IMR-90 (cell line): ENCODE data around the gene TENM3. TPM values are rescaled to one million over a fixed set of nuclear protein-coding genes. Genes with fewer than 3 reads are reported as not detected.

ENCODE experiments used
- ATAC-seq: fragments of 200-7000 bp; cut with Tn5 transposase; 2 replicates; pipeline ENCODE4 v1.9.1; 2020; ENCODE audit warnings: low read depth, mild to moderate bottlenecking, moderate library complexity
- BruUV-seq: library from RNA; stranded (reverse); fragments of 400-500 nt; replicated peaks from 2 replicates; lab custom pipeline; 2021; lab: Mats Ljungman, UMichigan
- CTCF ChIA-PET: fragments of 300-600 bp; formaldehyde crosslinking; extraction: SDS; loops from one replicate; lab custom pipeline; 2021; ENCODE audit warnings: antibody characterized with exemption; lab: Yijun Ruan, JAX
- POLR2A ChIA-PET: fragments of 300-600 bp; sonication (Branson Sonifier 250); formaldehyde crosslinking; loops from one replicate; lab custom pipeline; 2022; ENCODE audit warnings: antibody characterized with exemption; ENCODE audit not compliant: unreplicated experiment; lab: Charles Lee
- DNase-seq: peaks from one replicate; pipeline ENCODE4 v3.0.0; 2013
- H2AFZ ChIP-seq: replicated peaks from 2 replicates; pipeline ENCODE3; 2013; ENCODE audit warnings: low read length, mild to moderate bottlenecking; ENCODE audit not compliant: poor library complexity
- H2AK5ac ChIP-seq: 2 replicates; pipeline ENCODE4 v1.6.1; 2013; ENCODE audit warnings: low read depth, low read length, inconsistent platforms
- H2AK9ac ChIP-seq: replicated peaks from 2 replicates; pipeline ENCODE3; 2013; ENCODE audit warnings: mild to moderate bottlenecking, low read depth, low read length, moderate library complexity; ENCODE audit not compliant: poor library complexity
- H2BK120ac ChIP-seq: 2 replicates; pipeline ENCODE4 v1.6.1; 2013; ENCODE audit warnings: low read depth, low read length, inconsistent platforms
- H2BK15ac ChIP-seq: 3 replicates; pipeline ENCODE4 v1.6.1; 2013; ENCODE audit warnings: low read depth, low read length, inconsistent platforms
- H2BK20ac ChIP-seq: 2 replicates; pipeline ENCODE4 v1.6.1; 2013; ENCODE audit warnings: low read depth, mild to moderate bottlenecking, inconsistent platforms, low read length, moderate library complexity
- H2BK5ac ChIP-seq: 2 replicates; pipeline ENCODE4 v1.6.1; 2013; ENCODE audit warnings: mild to moderate bottlenecking, low read depth, low read length, inconsistent platforms; ENCODE audit not compliant: poor library complexity, severe bottlenecking
- H3K14ac ChIP-seq: replicated peaks from 2 replicates; pipeline ENCODE4 v1.6.1; 2013; ENCODE audit warnings: low read depth, low read length, inconsistent platforms
- H3K18ac ChIP-seq: 2 replicates; pipeline ENCODE4 v1.6.1; 2013; ENCODE audit warnings: low read depth, low read length, control low read depth
- H3K23ac ChIP-seq: 2 replicates; pipeline ENCODE4 v1.6.1; 2013; ENCODE audit warnings: low read depth, low read length, inconsistent platforms
- H3K27ac ChIP-seq: 2 replicates; pipeline ENCODE4 v1.5.1; 2013; ENCODE audit warnings: mild to moderate bottlenecking, control low read depth, low read length; ENCODE audit not compliant: insufficient read depth
- H3K27me3 ChIP-seq: 2 replicates; pipeline ENCODE4 v1.6.1; 2013; ENCODE audit warnings: low read length; ENCODE audit not compliant: control insufficient read depth, insufficient read depth
- H3K36me3 ChIP-seq: 2 replicates; pipeline ENCODE4 v1.6.1; 2013; ENCODE audit warnings: low read length, mixed read lengths; ENCODE audit not compliant: control insufficient read depth, insufficient read depth
- H3K4ac ChIP-seq: 2 replicates; pipeline ENCODE4 v1.6.1; 2013; ENCODE audit warnings: low read depth, low read length, inconsistent platforms
- H3K4me1 ChIP-seq: 2 replicates; pipeline ENCODE4 v1.6.1; 2013; ENCODE audit warnings: low read length, mixed read lengths; ENCODE audit not compliant: control insufficient read depth, insufficient read depth
- H3K4me2 ChIP-seq: 2 replicates; pipeline ENCODE4 v1.6.1; 2013; ENCODE audit warnings: low read depth, mild to moderate bottlenecking, control low read depth, low read length, moderate library complexity
- H3K4me3 ChIP-seq: 2 replicates; pipeline ENCODE4 v1.5.1; 2013; ENCODE audit warnings: low read depth, mild to moderate bottlenecking, control low read depth, low read length, moderate library complexity; ENCODE audit not compliant: insufficient read depth
- H3K56ac ChIP-seq: 2 replicates; pipeline ENCODE4 v1.6.1; 2013; ENCODE audit warnings: low read length, inconsistent platforms; ENCODE audit not compliant: insufficient read depth; ENCODE audit errors: extremely low read depth
- H3K79me1 ChIP-seq, 2 experiments: 2 replicates each; pipeline ENCODE4 v1.6.1; 2013; ENCODE audit warnings: low read length in 2 of 2, inconsistent platforms in 1 of 2, low read depth in 1 of 2
- H3K9ac ChIP-seq: 2 replicates; pipeline ENCODE4 v1.6.1; 2013; ENCODE audit warnings: low read depth, low read length, control low read depth
- H3K9me1 ChIP-seq: 2 replicates; pipeline ENCODE4 v1.6.1; 2013; ENCODE audit warnings: low read length, inconsistent platforms; ENCODE audit not compliant: insufficient read depth
- H3K9me3 ChIP-seq: 2 replicates; pipeline ENCODE4 v1.6.1; 2013; ENCODE audit warnings: low read length; ENCODE audit not compliant: control insufficient read depth, insufficient read depth
- H4K20me1 ChIP-seq: 2 replicates; pipeline ENCODE4 v1.6.1; 2013; ENCODE audit warnings: low read length, inconsistent platforms; ENCODE audit not compliant: insufficient read depth
- H4K5ac ChIP-seq: 2 replicates; pipeline ENCODE4 v1.6.1; 2013; ENCODE audit warnings: mild to moderate bottlenecking, low read depth, low read length, control low read depth
- H4K8ac ChIP-seq, 2 experiments: 2 replicates each; pipeline ENCODE4 v1.6.1; 2013; ENCODE audit warnings: low read depth in 2 of 2, low read length in 2 of 2, control low read depth in 1 of 2, inconsistent platforms in 1 of 2
- H4K91ac ChIP-seq: 2 replicates; pipeline ENCODE4 v1.6.1; 2013; ENCODE audit warnings: low read depth, low read length, inconsistent platforms; ENCODE audit not compliant: insufficient read depth
- BHLHE40 ChIP-seq: fragments of 150-350 bp; IDR thresholded peaks from 2 replicates; pipeline ENCODE4 v1.6.1; 2016; ENCODE audit warnings: mild to moderate bottlenecking, low read depth, low read length
- CEBPB ChIP-seq: IDR thresholded peaks from 2 replicates; pipeline ENCODE4 v1.6.1; 2012; ENCODE audit warnings: low read depth, low read length, improper control_type of control experiment
- CTCF ChIP-seq: conservative IDR thresholded peaks from 2 replicates; pipeline ENCODE4 v1.5.1; 2012; ENCODE audit warnings: mild to moderate bottlenecking, low read depth, low read length, improper control_type of control experiment
- ELK1 ChIP-seq: fragments of 150-350 bp; IDR thresholded peaks from 2 replicates; pipeline ENCODE4 v1.6.1; 2016; ENCODE audit warnings: low read depth, mild to moderate bottlenecking, low read length, moderate library complexity, borderline replicate concordance
- FOS ChIP-seq: fragments of 150-350 bp; IDR thresholded peaks from 2 replicates; pipeline ENCODE4 v1.6.1; 2016; ENCODE audit warnings: low read depth, low read length
- MAFK ChIP-seq: IDR thresholded peaks from 2 replicates; pipeline ENCODE4 v1.6.1; 2012; ENCODE audit warnings: low read depth, low read length, improper control_type of control experiment
- MAZ ChIP-seq: IDR thresholded peaks from 2 replicates; pipeline ENCODE4 v1.6.1; 2012; ENCODE audit warnings: low read depth, mild to moderate bottlenecking, low read length, improper control_type of control experiment, moderate library complexity, borderline replicate concordance
- MXI1 ChIP-seq: IDR thresholded peaks from 2 replicates; pipeline ENCODE4 v1.6.1; 2012; ENCODE audit warnings: low read depth, mild to moderate bottlenecking, low read length, moderate library complexity, borderline replicate concordance
- RCOR1 ChIP-seq: IDR thresholded peaks from 2 replicates; pipeline ENCODE4 v1.6.1; 2012; ENCODE audit warnings: mild to moderate bottlenecking, low read length, improper control_type of control experiment; ENCODE audit not compliant: insufficient replicate concordance
- RFX5 ChIP-seq: IDR thresholded peaks from 2 replicates; pipeline ENCODE4 v1.8.0; 2012; ENCODE audit warnings: low read depth, mild to moderate bottlenecking, low read length, moderate library complexity
- SMC3 ChIP-seq: fragments of 150-350 bp; IDR thresholded peaks from 2 replicates; pipeline ENCODE4 v1.6.1; 2016; ENCODE audit warnings: low read depth, mild to moderate bottlenecking, antibody characterized with exemption, low read length, moderate library complexity
- USF2 ChIP-seq: fragments of 150-350 bp; IDR thresholded peaks from 2 replicates; pipeline ENCODE4 v1.6.1; 2017; ENCODE audit warnings: mild to moderate bottlenecking, antibody characterized with exemption, low read length, low read depth
- WGBS, 2 experiments: methylation state at CpG; one replicate each; pipeline versions ENCODE4 v1.1.5 to v1.1.7; 2013; ENCODE audit warnings: missing lambda C conversion rate in 2 of 2; ENCODE audit not compliant: insufficient read length in 1 of 2; ENCODE audit errors: extremely low coverage in 2 of 2; 5-methylcytosine and 5-hydroxymethylcytosine counted together
- dilution Hi-C: fragments of 300-500 bp; cut with HindIII; formaldehyde crosslinking; loops from one replicate; pipeline ENCODE4 v1.14.3; 2018; ENCODE audit warnings: low sequenced_read_pairs; ENCODE audit not compliant: unreplicated experiment
- in situ Hi-C: fragments of 300-500 bp; cut with MboI; formaldehyde crosslinking; loops from 3 replicates; pipeline ENCODE4 v1.14.3; 2019; ENCODE audit warnings: low sequenced_read_pairs, inconsistent platforms, mixed read lengths
- intact Hi-C: fragments of 100-400 bp; cut with micrococcal nuclease; formaldehyde crosslinking; loops from 2 replicates; pipeline ENCODE4 v1.10.0; 2022
- polyA plus RNA-seq, 3 experiments: library from polyadenylated mRNA; depleted of rRNA; stranded (reverse); fragments of >200 nt; gene quantifications; 2 replicates each; pipeline ENCODE4 v1.2.3, GENCODE V29; 2012; ENCODE audit warnings: low replicate concordance in 1 of 3
- total RNA-seq: library from RNA; depleted of rRNA; stranded (reverse); fragments of >200 nt; gene quantifications from 2 replicates; pipeline ENCODE4 v1.2.3, GENCODE V29; 2012

TENM3 gene
- total and polyA plus RNA-seq, 2 of the 4 experiments (the other 2 are of a cell fraction): 29.9 to 173 TPM

- intact Hi-C loops: loop anchor here (2.0 to 10.0 kb wide), 2 partner anchors 96 to 684 kb away; no protein-coding TSS in a partner anchor
- peak overlapping the region; percentile 10 for H3K4me2 ChIP-seq
- no peaks in the 10 kb centered on the region for H3K9me3 ChIP-seq
- ChIA-PET CTCF (no interaction called here), POLR2A (no interaction called here)
- H3K9ac ChIP-seq: peak overlapping the region; percentile 39
- no peaks in the 10 kb centered on the region for H4K20me1 ChIP-seq
- peaks cover 19% of the 10 kb centered on the region for H3K4me1 ChIP-seq
- H3K18ac ChIP-seq: peak overlapping the region; percentile 75
- in situ Hi-C loops: no loop called here
- H2BK15ac ChIP-seq: peak overlapping the region; percentile 23; the same call in 2 of the 3 replicates
- H2BK20ac ChIP-seq: peak overlapping the region; percentile 70
- ATAC-seq (peak; percentile 73), DNase-seq (peak; percentile 89)
- no peaks in the 10 kb centered on the region for H3K36me3 ChIP-seq
- dilution Hi-C loops: no loop called here
- H3K56ac ChIP-seq: peak overlapping the region; percentile 62; the same call in 1 of the 2 replicates
- no TSS peak for BruUV-seq
- H3K27ac ChIP-seq: peak overlapping the region; percentile 69
- H2BK120ac ChIP-seq: peak overlapping the region; percentile 84
- 0 out of 4 replicates have a peak, but pooled peaks cover 0 to 4% of the 10 kb centered on the region in 2 experiments for H3K79me1 ChIP-seq
- peak overlapping the region; percentile 74 for H2BK5ac ChIP-seq
- 29% methylated on average over 5 of the region's 18 CpGs; no CpG with 5 or more reads in 1 of the 2 experiments for WGBS, 2 experiments
- H3K4me3 ChIP-seq: no peak overlapping the region; the same call in 1 of the 2 replicates
- H4K5ac ChIP-seq: peak overlapping the region; percentile 33
- H2AK5ac ChIP-seq: peak overlapping the region; percentile 61
- peak overlapping the region; percentile 78 for H4K91ac ChIP-seq
- H3K14ac ChIP-seq: peak overlapping the region; percentile 39
- H3K9me1 ChIP-seq: peaks cover 9% of the 10 kb centered on the region
- peak overlapping the region; percentile 77 for H2AFZ ChIP-seq
- peak overlapping the region; percentile 17 to 72; a peak in 3 of 4 replicates for H4K8ac ChIP-seq
- peak overlapping the region; percentile 70 for H3K23ac ChIP-seq
- peak overlapping the region; percentile 43 for H2AK9ac ChIP-seq
- no peaks in the 10 kb centered on the region for H3K27me3 ChIP-seq
- peak overlapping the region; percentile 88 for H3K4ac ChIP-seq
- no peak for TF ChIP-seq ELK1
- 0 out of 2 replicates have a peak, but pooled peaks have one; percentile 4 for TF ChIP-seq MAZ
- no peak for TF ChIP-seq CTCF
- no peak for TF ChIP-seq RCOR1
- no peak for TF ChIP-seq FOS
- peak; percentile 90 for TF ChIP-seq CEBPB
- TF ChIP-seq MXI1: peak; percentile 82
- no peak; the same call in 1 of the 2 replicates for TF ChIP-seq SMC3
- TF ChIP-seq USF2: no peak
- peak; percentile 61 for TF ChIP-seq BHLHE40
- no peak for TF ChIP-seq RFX5
- TF ChIP-seq MAFK: peak; percentile 48; the same call in 1 of the 2 replicates
Measured at GRCh38 chr4:182240161-182241130, 2.8 kb upstream of the TENM3 start.
